ENCODE data around the gene MFN2. TPM values are rescaled to one million over a fixed set of nuclear protein-coding genes. Genes with fewer than 3 reads are reported as not detected.

Gene MFN2
- total RNA-seq, 1 donor from 2014 or later, result 29.6 TPM

DNA sequence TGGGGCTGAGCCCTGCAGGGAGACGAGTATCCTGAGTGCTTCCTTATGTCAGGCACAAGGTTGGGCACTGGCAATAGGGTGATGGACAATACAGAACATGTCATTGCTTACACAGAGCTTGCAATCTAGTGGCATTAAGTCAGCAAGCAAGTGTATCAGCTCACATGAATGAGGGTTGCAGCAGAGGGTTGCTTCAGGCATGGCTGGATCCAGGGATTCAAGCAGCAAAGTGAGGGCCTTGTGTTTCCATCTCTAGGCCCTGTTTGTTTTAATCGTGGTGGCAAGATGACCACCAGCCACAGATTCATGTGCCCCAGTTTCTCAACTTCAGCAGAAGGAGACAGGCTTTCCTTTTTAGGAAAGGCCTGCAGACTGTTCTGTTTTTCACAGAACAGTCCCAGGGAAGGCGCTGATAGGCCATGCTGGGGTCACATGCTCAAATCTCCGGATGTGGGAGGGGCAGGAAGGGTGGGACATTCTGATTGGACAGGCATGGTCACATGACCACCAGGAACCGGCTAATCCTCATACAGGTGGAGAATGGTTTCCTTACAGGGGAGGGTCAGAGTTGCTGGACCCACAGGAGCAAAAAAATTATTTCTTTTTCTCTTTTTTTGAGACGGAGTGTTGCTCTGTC, 31.3 kb upstream of the MFN2 start:
- Mint-ChIP-seq H3K27me3 (ENCODE audit: insufficient read depth, low read depth) (peaks cover 14% of the 10 kb centered on the region), H3K9me3 (no peaks in the 10 kb centered on the region), H3K4me3 (no peak overlapping the region), H3K36me3 (peaks cover 23% of the 10 kb centered on the region), H3K4me1 (peaks cover 22% of the 10 kb centered on the region), H3K27ac (peak overlapping the region; percentile 33)
- H3K27me3 ChIP-seq, result no peaks in the 10 kb centered on the region
- no peak overlapping the region for H3K4me2 ChIP-seq
- no peaks in the 10 kb centered on the region for H3K9me3 ChIP-seq (ENCODE audit: low read depth)
- H3K9ac ChIP-seq, result no peak overlapping the region
- TF ChIP-seq, protein P1, sequence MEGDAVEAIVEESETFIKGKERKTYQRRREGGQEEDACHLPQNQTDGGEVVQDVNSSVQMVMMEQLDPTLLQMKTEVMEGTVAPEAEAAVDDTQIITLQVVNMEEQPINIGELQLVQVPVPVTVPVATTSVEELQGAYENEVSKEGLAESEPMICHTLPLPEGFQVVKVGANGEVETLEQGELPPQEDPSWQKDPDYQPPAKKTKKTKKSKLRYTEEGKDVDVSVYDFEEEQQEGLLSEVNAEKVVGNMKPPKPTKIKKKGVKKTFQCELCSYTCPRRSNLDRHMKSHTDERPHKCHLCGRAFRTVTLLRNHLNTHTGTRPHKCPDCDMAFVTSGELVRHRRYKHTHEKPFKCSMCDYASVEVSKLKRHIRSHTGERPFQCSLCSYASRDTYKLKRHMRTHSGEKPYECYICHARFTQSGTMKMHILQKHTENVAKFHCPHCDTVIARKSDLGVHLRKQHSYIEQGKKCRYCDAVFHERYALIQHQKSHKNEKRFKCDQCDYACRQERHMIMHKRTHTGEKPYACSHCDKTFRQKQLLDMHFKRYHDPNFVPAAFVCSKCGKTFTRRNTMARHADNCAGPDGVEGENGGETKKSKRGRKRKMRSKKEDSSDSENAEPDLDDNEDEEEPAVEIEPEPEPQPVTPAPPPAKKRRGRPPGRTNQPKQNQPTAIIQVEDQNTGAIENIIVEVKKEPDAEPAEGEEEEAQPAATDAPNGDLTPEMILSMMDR (IDR thresholded peaks at IDR 0.05), result no peak
- TF ChIP-seq EZH2phosphoT487 (IDR thresholded peaks at IDR 0.05) (no peak), EZH2 (IDR thresholded peaks at IDR 0.05) (no peak)
- H3K4me3 ChIP-seq, result no peak overlapping the region
- H2AFZ ChIP-seq (replicated peaks), result no peak overlapping the region
- no peaks in the 10 kb centered on the region for H3K79me2 ChIP-seq (ENCODE audit: low read depth)
- H3K36me3 ChIP-seq, result no peaks in the 10 kb centered on the region
- H3K27ac ChIP-seq, result no peak overlapping the region
- H4K20me1 ChIP-seq (ENCODE audit: low read depth), result no peaks in the 10 kb centered on the region
- DNase-seq (ENCODE audit: low spot score), result no peak
- H3K4me1 ChIP-seq, result peaks cover 5% of the 10 kb centered on the region
- H3F3A ChIP-seq (ENCODE audit: low read depth), result no peaks in the 10 kb centered on the region

DNA sequence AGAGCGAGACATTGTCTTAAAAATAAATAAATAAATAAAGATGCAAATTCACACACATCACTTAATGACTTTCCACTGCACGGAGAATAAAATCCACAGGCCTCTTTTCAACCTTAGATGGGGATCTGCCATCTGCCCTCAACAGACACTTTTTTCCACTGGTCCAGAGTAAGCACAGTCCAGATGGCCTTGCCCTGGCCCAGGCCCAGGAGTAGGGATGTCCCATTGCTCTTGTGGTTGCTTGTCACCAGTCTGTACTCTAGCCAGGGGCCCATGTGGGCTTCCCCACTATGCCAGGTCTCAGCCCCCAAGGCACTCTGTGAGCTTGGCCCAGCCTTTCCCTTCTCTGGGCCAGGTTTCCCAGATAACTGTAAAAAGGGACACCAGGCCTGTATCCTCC, 28.3 kb upstream of the MFN2 start:
- no peak overlapping the region for H3K4me3 ChIP-seq
- no peak overlapping the region for H3K27ac ChIP-seq
- H3F3A ChIP-seq (ENCODE audit: low read depth), result no peaks in the 10 kb centered on the region
- H3K27ac Mint-ChIP-seq, result no peak overlapping the region
- H3K79me2 ChIP-seq (ENCODE audit: low read depth), result no peaks in the 10 kb centered on the region
- H3K4me1 ChIP-seq, result no peaks in the 10 kb centered on the region
- peaks cover 16% of the 10 kb centered on the region for H3K36me3 Mint-ChIP-seq
- H3K4me2 ChIP-seq, result no peak overlapping the region
- H3K4me1 Mint-ChIP-seq, result peaks cover 8% of the 10 kb centered on the region
- H4K20me1 ChIP-seq (ENCODE audit: low read depth), result no peaks in the 10 kb centered on the region
- peaks cover 10% of the 10 kb centered on the region for H3K27me3 Mint-ChIP-seq (ENCODE audit: insufficient read depth, low read depth)
- no peak overlapping the region for H3K9ac ChIP-seq
- H3K9me3 Mint-ChIP-seq, result no peaks in the 10 kb centered on the region
- H3K9me3 ChIP-seq (ENCODE audit: low read depth), result no peaks in the 10 kb centered on the region
- no peak for TF ChIP-seq EZH2phosphoT487 (IDR thresholded peaks at IDR 0.05)
- TF ChIP-seq, protein P1 (IDR thresholded peaks at IDR 0.05), result no peak
- TF ChIP-seq EZH2 (IDR thresholded peaks at IDR 0.05), result no peak
- no peaks in the 10 kb centered on the region for H3K27me3 ChIP-seq
- no peak for DNase-seq (ENCODE audit: low spot score)
- H2AFZ ChIP-seq (replicated peaks), result no peak overlapping the region
- H3K4me3 Mint-ChIP-seq, result no peak overlapping the region
- H3K36me3 ChIP-seq, result no peaks in the 10 kb centered on the region

DNA sequence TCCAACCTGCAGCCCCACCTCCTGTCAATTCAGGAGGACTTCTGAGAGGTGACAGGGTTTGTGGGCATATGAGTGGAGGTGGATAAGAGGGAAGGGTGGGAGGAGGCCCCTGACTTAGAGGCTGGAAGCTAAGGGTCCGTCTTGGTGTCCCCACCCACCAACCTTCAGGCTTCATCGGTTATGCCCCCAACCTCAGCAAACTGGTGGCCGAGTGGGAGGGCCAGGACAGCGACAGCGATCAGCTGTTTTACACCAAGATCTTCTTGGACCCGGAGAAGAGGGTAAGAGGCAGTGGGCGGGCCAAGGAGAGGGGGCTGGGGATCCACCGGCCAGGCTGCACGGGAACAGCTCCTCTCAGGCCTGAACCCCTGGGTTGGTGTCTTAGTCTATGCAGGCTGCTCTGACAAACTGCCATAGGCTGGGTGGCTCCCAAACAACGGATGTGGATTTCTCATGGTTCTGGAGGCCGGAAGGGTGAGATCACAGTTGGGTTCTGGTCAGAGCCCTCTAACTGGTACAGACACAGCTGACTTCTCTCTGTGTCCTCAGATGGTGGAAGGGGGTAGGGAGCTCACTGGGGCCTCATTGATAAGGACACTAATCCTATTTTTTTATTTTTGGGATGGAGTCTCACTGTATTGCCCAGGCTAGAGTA, 27.7 kb upstream of the MFN2 start:
- no peak overlapping the region for H2AFZ ChIP-seq (replicated peaks)
- no peak overlapping the region for H3K4me3 ChIP-seq
- H3K9me3 Mint-ChIP-seq, result no peaks in the 10 kb centered on the region
- H3K27ac ChIP-seq, result no peak overlapping the region
- H3K79me2 ChIP-seq (ENCODE audit: low read depth), result no peaks in the 10 kb centered on the region
- peaks cover 20% of the 10 kb centered on the region for H3K36me3 Mint-ChIP-seq
- H3K27me3 Mint-ChIP-seq (ENCODE audit: insufficient read depth, low read depth), result peaks cover 10% of the 10 kb centered on the region
- no peaks in the 10 kb centered on the region for H3K36me3 ChIP-seq
- H3F3A ChIP-seq (ENCODE audit: low read depth), result no peaks in the 10 kb centered on the region
- H3K4me1 Mint-ChIP-seq, result peaks cover 5% of the 10 kb centered on the region
- H3K4me2 ChIP-seq, result no peak overlapping the region
- no peak overlapping the region for H3K4me3 Mint-ChIP-seq
- no peak overlapping the region for H3K9ac ChIP-seq
- H3K27ac Mint-ChIP-seq, result no peak overlapping the region
- no peaks in the 10 kb centered on the region for H4K20me1 ChIP-seq (ENCODE audit: low read depth)
- no peaks in the 10 kb centered on the region for H3K4me1 ChIP-seq
- no peak for DNase-seq (ENCODE audit: low spot score)
- no peaks in the 10 kb centered on the region for H3K9me3 ChIP-seq (ENCODE audit: low read depth)
- no peaks in the 10 kb centered on the region for H3K27me3 ChIP-seq
- TF ChIP-seq EZH2phosphoT487 (IDR thresholded peaks at IDR 0.05), result no peak
- TF ChIP-seq, protein P1 (IDR thresholded peaks at IDR 0.05), result no peak
- no peak for TF ChIP-seq EZH2 (IDR thresholded peaks at IDR 0.05)
